ENCODE results near the gene SLC25A5.
A peak's percentile ranks its signal among the peaks of the same experiment; 100 is the strongest.

SLC25A5 gene

GRCh38 chrX:119516157-119516702, 48.0 kb downstream of the SLC25A5 start:
- Histone ChIP-seq H3F3A (ENCODE audit: insufficient read depth) (no peaks in the 10 kb centered on the region), H3K4me2 (ENCODE audit: low read depth, low read length, poor library complexity, severe bottlenecking) (no peak overlapping the region), H3K79me2 (ENCODE audit: insufficient read depth, low read length) (no peaks in the 10 kb centered on the region), H3K9ac (ENCODE audit: low read length) (no peak overlapping the region), H4K20me1 (ENCODE audit: low read depth, low read length) (no peaks in the 10 kb centered on the region), H3K36me3 (ENCODE audit: low read length) (no peaks in the 10 kb centered on the region), H2AFZ (ENCODE audit: low read depth, low read length, severe bottlenecking) (peak overlapping the region; percentile 80), H3K27me3 (ENCODE audit: low read length) (no peaks in the 10 kb centered on the region), H3K9me2 (replicated peaks; ENCODE audit: insufficient read depth, low read length) (no peaks in the 10 kb centered on the region), H3K4me3 (ENCODE audit: insufficient read depth, low read length, poor library complexity, severe bottlenecking) (no peak overlapping the region), H3K27ac (ENCODE audit: low read depth, low read length) (no peak overlapping the region), H3K9me3 (ENCODE audit: insufficient read depth, low read length) (no peaks in the 10 kb centered on the region)
- TF ChIP-seq EZH2phosphoT487 (conservative IDR thresholded peaks at IDR 0.05; ENCODE audit: low read length) = no peak
- peak; percentile 52 for TF ChIP-seq CTCF (IDR thresholded peaks at IDR 0.05; ENCODE audit: insufficient read depth, low read length, poor library complexity, severe bottlenecking)

GRCh38 chrX:119518371-119518770, 50.1 kb downstream of the SLC25A5 start:
- Histone ChIP-seq H3K4me2 (ENCODE audit: low read depth, low read length, poor library complexity, severe bottlenecking) (no peak overlapping the region), H3K9me2 (replicated peaks; ENCODE audit: insufficient read depth, low read length) (no peaks in the 10 kb centered on the region), H3K79me2 (ENCODE audit: insufficient read depth, low read length) (no peaks in the 10 kb centered on the region), H2AFZ (ENCODE audit: low read depth, low read length, severe bottlenecking) (no peak overlapping the region), H3F3A (ENCODE audit: insufficient read depth) (no peaks in the 10 kb centered on the region), H3K9me3 (ENCODE audit: insufficient read depth, low read length) (no peaks in the 10 kb centered on the region), H3K27ac (ENCODE audit: low read depth, low read length) (no peak overlapping the region), H3K4me3 (ENCODE audit: insufficient read depth, low read length, poor library complexity, severe bottlenecking) (no peak overlapping the region), H3K27me3 (ENCODE audit: low read length) (no peaks in the 10 kb centered on the region), H3K9ac (ENCODE audit: low read length) (no peak overlapping the region), H3K36me3 (ENCODE audit: low read length) (no peaks in the 10 kb centered on the region), H4K20me1 (ENCODE audit: low read depth, low read length) (no peaks in the 10 kb centered on the region)
- TF ChIP-seq CTCF (IDR thresholded peaks at IDR 0.05; ENCODE audit: insufficient read depth, low read length, poor library complexity, severe bottlenecking) (no peak), EZH2phosphoT487 (conservative IDR thresholded peaks at IDR 0.05; ENCODE audit: low read length) (no peak)
